Heart left ventricle (tissue), 16 donors: Measurements from ENCODE around the gene DDB1. TPM values are rescaled to one million over a fixed set of nuclear protein-coding genes. Genes with fewer than 3 reads are reported as not detected.
A peak's percentile ranks its signal among the peaks of the same experiment; 100 is the strongest.

Experiments
- ATAC-seq, 4 donors: fragments of 200-7000 bp; cut with Tn5 transposase; one replicate each; pipeline ENCODE4 v1.9.1; 2020 to 2022; ENCODE audit warnings: moderate library complexity in 4 of 4, mild to moderate bottlenecking in 3 of 4, moderate number of reproducible peaks in 1 of 4
- DNase-seq, 5 donors: peaks; one replicate each; pipeline ENCODE4 v3.0.0-alpha.2; 2020
- H3K27ac ChIP-seq, 12 donors: fragments of 200-600 bp; sonication (generic) in 4 of 12; one replicate each; pipeline versions ENCODE4 v1.5.0 to v1.8.0; 2016 to 2022; ENCODE audit warnings: mild to moderate bottlenecking in 2 of 12
- H3K27me3 ChIP-seq, 9 donors: fragments of 200-600 bp; sonication (generic) in 2 of 9; one replicate each; pipeline versions ENCODE4 v1.5.1 to v1.8.0; 2016 to 2022; ENCODE audit warnings: mild to moderate bottlenecking in 3 of 9
- H3K36me3 ChIP-seq, 9 donors: fragments of 200-600 bp; sonication (generic) in 2 of 9; one replicate each; pipeline versions ENCODE4 v1.5.0 to v1.8.0; 2018 to 2022; ENCODE audit warnings: mild to moderate bottlenecking in 2 of 9
- H3K4me1 ChIP-seq, 12 donors: fragments of 200-600 bp; sonication (generic) in 4 of 12; one replicate each; pipeline versions ENCODE4 v1.5.0 to v1.8.0; 2016 to 2022; ENCODE audit warnings: mild to moderate bottlenecking in 3 of 12
- H3K4me3 ChIP-seq, 12 donors: fragments of 200-600 bp; sonication (generic) in 4 of 12; one replicate each; pipeline versions ENCODE4 v1.5.0 to v1.8.0; 2017 to 2022; ENCODE audit warnings: mild to moderate bottlenecking in 9 of 12, moderate library complexity in 4 of 12
- H3K9me3 ChIP-seq, 12 donors: fragments of 200-600 bp; sonication (generic) in 4 of 12; one replicate each; pipeline versions ENCODE4 v1.5.0 to v1.8.0; 2016 to 2022; ENCODE audit warnings: mild to moderate bottlenecking in 1 of 12
- POLR2A ChIP-seq, 2 donors: fragments of 450-650 bp; IDR thresholded peaks; one replicate each; pipeline ENCODE4 v1.6.1; 2017; ENCODE audit warnings: antibody characterized with exemption in 2 of 2, mild to moderate bottlenecking in 2 of 2, moderate library complexity in 2 of 2
- WGBS, 4 donors: extraction: QIAGEN DNeasy Blood & Tissue Kit in 2 of 4; methylation state at CpG; one replicate each; pipeline versions ENCODE4 v1.1.5 to v1.1.7; 2013 to 2018; 5-methylcytosine and 5-hydroxymethylcytosine counted together
- intact Hi-C, 10 donors: fragments of 100-400 bp; cut with DNase I; formaldehyde crosslinking; loops; one replicate each; pipeline versions ENCODE4 v1.11.1 to v1.14.2; 2022
- polyA plus RNA-seq, 2 donors: library from polyadenylated mRNA; stranded (reverse); fragments of 200-250 nt; gene quantifications; one replicate each; pipeline ENCODE4 v1.2.3, GENCODE V29; 2013
- total RNA-seq, 9 donors: library from RNA; depleted of rRNA in 2 of 9; stranded (reverse); fragments of >200 nt in 2 of 9; fragmentation: NEBNext Ultra II Directional in 3 of 9; extraction: Animal tissue kit (Norgen Biotek cat#: 25700) in 3 of 9; gene quantifications; one replicate each; pipeline versions ENCODE4 v1.1.0 to v1.2.4, GENCODE V29; 2016 to 2023
- TF ChIP-seq, protein P1 (sequence below), 12 donors: fragments of 200-600 bp; sonication (generic) in 4 of 12; IDR thresholded peaks; one replicate each; pipeline versions ENCODE4 v1.5.0 to v1.8.0; 2018 to 2022; ENCODE audit warnings: antibody characterized with exemption in 12 of 12, mild to moderate bottlenecking in 5 of 12
- donor health status: ischemic (EF 13 %, LVEDD 7.1; RV severe dilation, severe dysfunction).
- donor health status: healthy with polysubstance abuse.
- donor health status: DM: no; HTN: yes; CAD: no.
- donor health status: DM: no; HTN: no; CAD: no.
- donor health status: ischemic (EF 25% LVEDD 6.9; RV normal size, moderate dysfunction).
- donor health status: ischemic (EF 25% LVEDD 5.7; RV mildly dilated, moderate dysfunction).
- donor health status: healthy.
- donor health status: DM: yes; HTN: yes; CAD: no.
- donor health status: ischemic (EF 35%, LVEDD 5.7; RV mildly dilated, moderate dysfunction).
- donor health status: nonischemic (EF 11% LVEDD 7.7; RV severe dilation, severe dysfunction).
- donor health status: DM: yes; HTN: yes; CAD: no.
- donor health status: PGD.
- donor health status: ischemic (EF 29% LVEDD 5.4; RV normal size, mild dysfunction).
- donor health status: nonischemic (EF 23%, LVEDD 6.1; RV moderate dilation, normal function).

DDB1 gene
- total and polyA plus RNA-seq, 11 donors: 78.8 to 158 (median 130) TPM

DNA sequence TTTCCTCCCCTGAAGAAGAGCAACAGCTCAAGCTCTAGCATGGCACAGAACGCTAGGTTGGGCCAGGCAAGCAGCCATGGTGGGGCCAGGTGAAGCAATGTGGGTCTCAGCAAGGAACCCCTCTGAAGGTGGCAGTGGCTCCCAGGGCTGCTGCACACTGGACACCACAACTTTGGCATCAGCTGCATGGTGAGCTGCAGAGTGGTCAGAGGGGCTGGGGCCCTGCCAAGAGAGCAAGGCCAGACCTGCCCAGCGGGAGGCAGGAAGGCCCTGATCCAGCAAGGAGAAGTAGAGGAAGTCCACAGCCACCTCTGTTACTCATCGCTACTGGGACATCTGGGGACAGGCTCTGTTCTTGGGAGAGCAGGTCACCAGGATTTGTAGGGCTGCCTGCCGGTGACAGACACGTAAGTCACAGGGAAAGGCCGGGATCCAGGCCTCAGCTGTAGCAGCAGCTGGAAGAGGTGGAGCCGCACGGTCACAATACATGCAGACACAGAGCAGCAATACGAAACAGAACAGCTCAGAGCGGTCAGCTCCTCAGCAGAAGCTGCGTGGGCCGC is 16.4 kb upstream of the DDB1 start:
- Histone ChIP-seq H3K27me3 (no peaks in the 10 kb centered on the region), H3K4me3 (no peak overlapping the region), H3K4me1 (peaks cover 0 to 11% (median 0%) of the 10 kb centered on the region in 12 donors), H3K36me3 (peaks cover 0 to 63% (median 46%) of the 10 kb centered on the region in 9 donors), H3K9me3 (no peaks in the 10 kb centered on the region), H3K27ac (no peak overlapping the region)
- ATAC-seq (no peak), DNase-seq (peak in 1 of 5 donors; percentile 17)
- intact Hi-C loops: no loop called here
- 87 to 93% (median 91%) methylated on average over 11 to 12 of the region's 12 CpGs for WGBS, 4 donors
- TF ChIP-seq, protein P1, sequence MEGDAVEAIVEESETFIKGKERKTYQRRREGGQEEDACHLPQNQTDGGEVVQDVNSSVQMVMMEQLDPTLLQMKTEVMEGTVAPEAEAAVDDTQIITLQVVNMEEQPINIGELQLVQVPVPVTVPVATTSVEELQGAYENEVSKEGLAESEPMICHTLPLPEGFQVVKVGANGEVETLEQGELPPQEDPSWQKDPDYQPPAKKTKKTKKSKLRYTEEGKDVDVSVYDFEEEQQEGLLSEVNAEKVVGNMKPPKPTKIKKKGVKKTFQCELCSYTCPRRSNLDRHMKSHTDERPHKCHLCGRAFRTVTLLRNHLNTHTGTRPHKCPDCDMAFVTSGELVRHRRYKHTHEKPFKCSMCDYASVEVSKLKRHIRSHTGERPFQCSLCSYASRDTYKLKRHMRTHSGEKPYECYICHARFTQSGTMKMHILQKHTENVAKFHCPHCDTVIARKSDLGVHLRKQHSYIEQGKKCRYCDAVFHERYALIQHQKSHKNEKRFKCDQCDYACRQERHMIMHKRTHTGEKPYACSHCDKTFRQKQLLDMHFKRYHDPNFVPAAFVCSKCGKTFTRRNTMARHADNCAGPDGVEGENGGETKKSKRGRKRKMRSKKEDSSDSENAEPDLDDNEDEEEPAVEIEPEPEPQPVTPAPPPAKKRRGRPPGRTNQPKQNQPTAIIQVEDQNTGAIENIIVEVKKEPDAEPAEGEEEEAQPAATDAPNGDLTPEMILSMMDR (IDR thresholded peaks at IDR 0.05): no peak
- TF ChIP-seq POLR2A (IDR thresholded peaks at IDR 0.05): no peak

- no peak overlapping the region for H3K4me3 ChIP-seq
- H3K4me1 ChIP-seq: peaks cover 0 to 11% (median 0%) of the 10 kb centered on the region in 12 donors
- no peaks in the 10 kb centered on the region for H3K9me3 ChIP-seq
- H3K36me3 ChIP-seq: peaks cover 0 to 56% (median 36%) of the 10 kb centered on the region in 9 donors
- ATAC-seq: peak; percentile 24 to 71 (median 60)
- intact Hi-C loops: no loop called here
- peak in 1 of 5 donors; percentile 33 for DNase-seq
- H3K27ac ChIP-seq: peak overlapping the region in 1 of 12 donors; percentile 49
- no peak for TF ChIP-seq POLR2A (IDR thresholded peaks at IDR 0.05)
- TF ChIP-seq, protein P1 (IDR thresholded peaks at IDR 0.05): no peak
- no peaks in the 10 kb centered on the region for H3K27me3 ChIP-seq
- 61 to 75% (median 68%) methylated on average over 11 of the region's 11 CpGs for WGBS, 4 donors
Measured at GRCh38 chr11:61347916-61348461, 15.1 kb upstream of the DDB1 start.

- Histone ChIP-seq H3K9me3 (no peaks in the 10 kb centered on the region), H3K4me3 (no peak overlapping the region), H3K27me3 (no peaks in the 10 kb centered on the region), H3K4me1 (peaks cover 0 to 11% (median 0%) of the 10 kb centered on the region in 12 donors), H3K36me3 (peaks cover 0 to 48% (median 28%) of the 10 kb centered on the region in 9 donors), H3K27ac (no peak overlapping the region)
- intact Hi-C loops: no loop called here
- ATAC-seq: no peak
- WGBS, 4 donors: 68 to 85% (median 81%) methylated on average over 8 to 14 of the region's 14 CpGs
- TF ChIP-seq, protein P1 (IDR thresholded peaks at IDR 0.05): no peak
- TF ChIP-seq POLR2A (IDR thresholded peaks at IDR 0.05): no peak
- peak in 1 of 5 donors; percentile 12 for DNase-seq
Measured at GRCh38 chr11:61345954-61346843, 13.3 kb upstream of the DDB1 start.

GRCh38 chr11:61345170-61345610 is 12.3 kb upstream of the DDB1 start:
- H3K27ac ChIP-seq: no peak overlapping the region
- no peaks in the 10 kb centered on the region for H3K27me3 ChIP-seq
- DNase-seq (peak in 1 of 5 donors; percentile 18), ATAC-seq (no peak)
- 57 to 83% (median 71%) methylated on average over 1 to 4 of the region's 4 CpGs for WGBS, 4 donors
- intact Hi-C loops: no loop called here
- peaks cover 0 to 11% (median 0%) of the 10 kb centered on the region in 12 donors for H3K4me1 ChIP-seq
- H3K4me3 ChIP-seq: no peak overlapping the region
- H3K36me3 ChIP-seq: peaks cover 0 to 39% (median 20%) of the 10 kb centered on the region in 9 donors
- no peaks in the 10 kb centered on the region for H3K9me3 ChIP-seq
- no peak for TF ChIP-seq POLR2A (IDR thresholded peaks at IDR 0.05)
- TF ChIP-seq, protein P1 (IDR thresholded peaks at IDR 0.05): no peak
